Upper lobe of left lung (tissue), 6 donors: ENCODE measurements around the gene LAMA2. TPM values are rescaled to one million over a fixed set of nuclear protein-coding genes. Genes with fewer than 3 reads are reported as not detected.

Experiments
- ATAC-seq, 2 donors: fragments of 200-7000 bp; cut with Tn5 transposase; one replicate each; pipeline ENCODE4 v1.9.1; 2022; ENCODE audit warnings: mild to moderate bottlenecking in 2 of 2, moderate library complexity in 2 of 2; ENCODE audit not compliant: low FRiP score in 2 of 2
- DNase-seq, 2 donors: peaks; one replicate each; pipeline ENCODE4 v3.0.0-alpha.2; 2019 to 2020
- H3K27ac ChIP-seq, 4 donors: fragments of 200-600 bp; sonication (generic); one replicate each; pipeline ENCODE4 v1.5.1; 2016 to 2019
- H3K27me3 ChIP-seq, 4 donors: fragments of 200-600 bp; sonication (generic); one replicate each; pipeline ENCODE4 v1.5.1; 2017 to 2019
- H3K36me3 ChIP-seq, 4 donors: fragments of 200-600 bp; sonication (generic); one replicate each; pipeline ENCODE4 v1.5.1; 2016 to 2019
- H3K4me1 ChIP-seq, 4 donors: fragments of 200-600 bp; sonication (generic); one replicate each; pipeline ENCODE4 v1.5.1; 2018 to 2019
- H3K4me3 ChIP-seq, 4 donors: fragments of 200-600 bp; sonication (generic); one replicate each; pipeline ENCODE4 v1.5.1; 2017 to 2019; ENCODE audit warnings: mild to moderate bottlenecking in 2 of 4, moderate library complexity in 1 of 4
- H3K9me3 ChIP-seq, 4 donors: fragments of 200-600 bp; sonication (generic); one replicate each; pipeline ENCODE4 v1.5.1; 2018 to 2019
- CTCF ChIP-seq, 6 experiments: fragments of 450-650 bp in 4 of 6; fragments of 200-600 bp in 2 of 6; sonication (generic) in 2 of 6; IDR thresholded peaks; one replicate each; pipeline ENCODE4 v1.5.1; 2016 to 2019; ENCODE audit warnings: antibody characterized with exemption in 6 of 6
- EP300 ChIP-seq, 4 donors: sonication (generic); formaldehyde crosslinking; IDR thresholded peaks; one replicate each; pipeline ENCODE4 v1.5.1; 2017; ENCODE audit warnings: antibody characterized with exemption in 4 of 4, control low read depth in 2 of 4
- POLR2A ChIP-seq, 4 donors: fragments of 450-650 bp; IDR thresholded peaks; one replicate each; pipeline ENCODE4 v1.5.1; 2016 to 2017; ENCODE audit warnings: antibody characterized with exemption in 4 of 4, mild to moderate bottlenecking in 2 of 4
- POLR2AphosphoS5 ChIP-seq, 2 donors: sonication (generic); formaldehyde crosslinking; IDR thresholded peaks; one replicate each; pipeline ENCODE4 v1.5.1; 2017; ENCODE audit warnings: antibody characterized with exemption in 2 of 2
- WGBS, 2 donors: methylation state at CpG; one replicate each; pipeline ENCODE4 v1.1.5; 2017 to 2018; 5-methylcytosine and 5-hydroxymethylcytosine counted together
- total RNA-seq, 6 donors: library from RNA; depleted of rRNA in 4 of 6; stranded (reverse); fragments of >200 nt in 4 of 6; gene quantifications; one replicate each; pipeline versions ENCODE4 v1.1.0 to v1.2.1, GENCODE V29; 2016 to 2021
- donor health status: DM: no; HTN: no; CAD: no; lungs with moderate emphysema.
- donor health status: DM: no; HTN: yes; CAD: no; lungs with severe emphysema.

LAMA2 gene
- total RNA-seq, 6 donors from 2014 or later = 41.9 to 82.8 (median 62.4) TPM

- H3K36me3 ChIP-seq = peaks cover 0 to 12% (median 0%) of the 10 kb centered on the region in 4 donors
- no peak for ATAC-seq
- no peak overlapping the region for H3K4me3 ChIP-seq
- DNase-seq = no peak
- no peaks in the 10 kb centered on the region for H3K9me3 ChIP-seq
- TF ChIP-seq POLR2AphosphoS5 (IDR thresholded peaks at IDR 0.05) = no peak
- no peak for TF ChIP-seq CTCF (IDR thresholded peaks at IDR 0.05)
- TF ChIP-seq EP300 (IDR thresholded peaks at IDR 0.05) = no peak
- TF ChIP-seq POLR2A (IDR thresholded peaks at IDR 0.05) = no peak
- no peak overlapping the region for H3K27ac ChIP-seq
- no peaks in the 10 kb centered on the region for H3K4me1 ChIP-seq
- no peaks in the 10 kb centered on the region for H3K27me3 ChIP-seq
- 90 to 95% methylated on average over 2 of the region's 2 CpGs for WGBS, 2 donors
Measured at GRCh38 chr6:129552413-129552812, 669.5 kb downstream of the LAMA2 start.

GRCh38 chr6:129555206-129555832 lies 672.4 kb downstream of the LAMA2 start:
- no peak for DNase-seq
- Histone ChIP-seq H3K4me3 (no peak overlapping the region), H3K9me3 (no peaks in the 10 kb centered on the region), H3K27ac (no peak overlapping the region), H3K4me1 (no peaks in the 10 kb centered on the region), H3K36me3 (peaks cover 0 to 12% (median 0%) of the 10 kb centered on the region in 4 donors), H3K27me3 (no peaks in the 10 kb centered on the region)
- no peak for TF ChIP-seq POLR2AphosphoS5 (IDR thresholded peaks at IDR 0.05)
- TF ChIP-seq EP300 (IDR thresholded peaks at IDR 0.05) = no peak
- TF ChIP-seq CTCF (IDR thresholded peaks at IDR 0.05) = no peak
- TF ChIP-seq POLR2A (IDR thresholded peaks at IDR 0.05) = no peak
- no peak for ATAC-seq
- 73 to 80% methylated on average over 5 of the region's 5 CpGs for WGBS, 2 donors

- Histone ChIP-seq H3K4me1 (no peaks in the 10 kb centered on the region), H3K27me3 (no peaks in the 10 kb centered on the region), H3K36me3 (peaks cover 0 to 4% (median 0%) of the 10 kb centered on the region in 4 donors), H3K9me3 (no peaks in the 10 kb centered on the region), H3K4me3 (no peak overlapping the region), H3K27ac (no peak overlapping the region)
- DNase-seq (no peak), ATAC-seq (no peak)
- 89 to 100% methylated on average over 1 of the region's 1 CpG for WGBS, 2 donors
- TF ChIP-seq CTCF (IDR thresholded peaks at IDR 0.05) (no peak), POLR2A (IDR thresholded peaks at IDR 0.05) (no peak), EP300 (IDR thresholded peaks at IDR 0.05) (no peak), POLR2AphosphoS5 (IDR thresholded peaks at IDR 0.05) (no peak)
Measured at GRCh38 chr6:129558248-129558647, 675.3 kb downstream of the LAMA2 start.

- Histone ChIP-seq H3K4me1 (no peaks in the 10 kb centered on the region), H3K36me3 (peaks cover 0 to 2% (median 0%) of the 10 kb centered on the region in 4 donors), H3K27me3 (no peaks in the 10 kb centered on the region), H3K4me3 (no peak overlapping the region), H3K27ac (no peak overlapping the region), H3K9me3 (no peaks in the 10 kb centered on the region)
- DNase-seq (no peak), ATAC-seq (no peak)
- TF ChIP-seq POLR2AphosphoS5 (IDR thresholded peaks at IDR 0.05) (no peak), EP300 (IDR thresholded peaks at IDR 0.05) (no peak), POLR2A (IDR thresholded peaks at IDR 0.05) (no peak), CTCF (IDR thresholded peaks at IDR 0.05) (no peak)
- WGBS, 2 donors = 82% methylated on average over 4 of the region's 4 CpGs
Measured at GRCh38 chr6:129565366-129565765, 682.4 kb downstream of the LAMA2 start.

GRCh38 chr6:129565811-129566210 lies 682.9 kb downstream of the LAMA2 start:
- H3K27me3 ChIP-seq = no peaks in the 10 kb centered on the region
- peaks cover 0 to 4% (median 0%) of the 10 kb centered on the region in 4 donors for H3K36me3 ChIP-seq
- no peaks in the 10 kb centered on the region for H3K9me3 ChIP-seq
- no peaks in the 10 kb centered on the region for H3K4me1 ChIP-seq
- 72 to 74% methylated on average over 2 of the region's 2 CpGs for WGBS, 2 donors
- ATAC-seq = no peak
- no peak for DNase-seq
- no peak overlapping the region for H3K27ac ChIP-seq
- no peak overlapping the region for H3K4me3 ChIP-seq
- no peak for TF ChIP-seq CTCF (IDR thresholded peaks at IDR 0.05)
